Neural cell (in vitro differentiated cells): ENCODE data around the gene OR10H5. TPM values are rescaled to one million over a fixed set of nuclear protein-coding genes. Genes with fewer than 3 reads are reported as not detected.

Experiments
- H2AFZ ChIP-seq: fragments of 200-600, 300-800 bp; sonication (generic), shearing (Covaris generic); 2 replicates; pipeline ENCODE4 v1.6.0; 2014; ENCODE audit warnings: low read depth, mild to moderate bottlenecking, antibody characterized with exemption, low read length, moderate library complexity
- H3F3A ChIP-seq: fragments of 200-600 bp; shearing (Covaris generic); 2 replicates; pipeline ENCODE4 v1.6.1; 2016; ENCODE audit warnings: mild to moderate bottlenecking, moderate library complexity, mixed read lengths, antibody characterized with exemption, low read length; ENCODE audit not compliant: insufficient read depth, poor library complexity, severe bottlenecking
- H3K27ac ChIP-seq: fragments of 200-600, 300-800 bp; sonication (generic), shearing (Covaris generic); 2 replicates; pipeline ENCODE4 v1.5.1; 2014; ENCODE audit warnings: mild to moderate bottlenecking, low read length, moderate library complexity
- H3K27me3 ChIP-seq: fragments of 300-800, 200-600 bp; sonication (generic), shearing (Covaris generic); 2 replicates; pipeline ENCODE4 v1.6.0; 2014; ENCODE audit warnings: mild to moderate bottlenecking, low read depth, low read length, moderate library complexity; ENCODE audit not compliant: insufficient read depth
- H3K36me3 ChIP-seq: fragments of 300-800, 200-600 bp; sonication (generic), shearing (Covaris generic); 2 replicates; pipeline ENCODE4 v1.5.1; 2014; ENCODE audit warnings: mild to moderate bottlenecking, antibody characterized with exemption, low read length, moderate library complexity; ENCODE audit not compliant: insufficient read depth
- H3K4me2 ChIP-seq: fragments of 300-800, 200-600 bp; sonication (generic), shearing (Covaris generic); 2 replicates; pipeline ENCODE4 v1.6.0; 2014; ENCODE audit warnings: mild to moderate bottlenecking, low read length
- H3K4me3 ChIP-seq: fragments of 300-800, 200-600 bp; sonication (generic), shearing (Covaris generic); 2 replicates; pipeline ENCODE4 v1.5.1; 2014; ENCODE audit warnings: mild to moderate bottlenecking, low read length, moderate library complexity
- H3K79me2 ChIP-seq: fragments of 200-600 bp; shearing (Covaris generic); replicated peaks from 2 replicates; pipeline ENCODE4 v1.6.0; 2014; ENCODE audit warnings: mild to moderate bottlenecking, low read length, moderate library complexity; ENCODE audit not compliant: insufficient read depth
- H3K9ac ChIP-seq: fragments of 300-800, 200-600 bp; sonication (generic), shearing (Covaris generic); 2 replicates; pipeline ENCODE4 v1.6.1; 2016; ENCODE audit warnings: mild to moderate bottlenecking, low read length, mixed read lengths
- H3K9me2 ChIP-seq: fragments of 200-600 bp; shearing (Covaris generic); 2 replicates; pipeline ENCODE4 v1.6.1; 2016; ENCODE audit warnings: mild to moderate bottlenecking, low read length, mixed read lengths; ENCODE audit not compliant: insufficient read depth
- H3K9me3 ChIP-seq: fragments of 200-600, 300-800 bp; sonication (generic), shearing (Covaris generic); 2 replicates; pipeline ENCODE4 v1.6.1; 2016; ENCODE audit warnings: mild to moderate bottlenecking, mixed run types, low read length, moderate library complexity, mixed read lengths
- H4K20me1 ChIP-seq: fragments of 200-600 bp; shearing (Covaris generic); 2 replicates; pipeline ENCODE4 v1.6.1; 2016; ENCODE audit warnings: mild to moderate bottlenecking, mixed run types; ENCODE audit not compliant: insufficient read depth
- CTCF ChIP-seq: fragments of 450-650 bp; IDR thresholded peaks from 2 replicates; pipeline ENCODE4 v1.5.1; 2014; ENCODE audit warnings: antibody characterized with exemption, mild to moderate bottlenecking, moderate library complexity; ENCODE audit not compliant: poor library complexity, severe bottlenecking
- EP300 ChIP-seq: fragments of 450-650 bp; conservative IDR thresholded peaks from 2 replicates; pipeline ENCODE4 v1.6.1; 2014; ENCODE audit warnings: antibody characterized with exemption, mild to moderate bottlenecking, moderate library complexity; ENCODE audit not compliant: poor library complexity, severe bottlenecking
- EZH2 ChIP-seq: fragments of 200-600, 300-800 bp; shearing (Covaris generic), sonication (generic); IDR thresholded peaks from 2 replicates; pipeline ENCODE4 v1.6.1; 2014; ENCODE audit warnings: antibody characterized with exemption, low read length, borderline replicate concordance, mild to moderate bottlenecking; ENCODE audit not compliant: insufficient read depth, poor library complexity, severe bottlenecking
- MXI1 ChIP-seq: fragments of 450-650 bp; conservative IDR thresholded peaks from 2 replicates; pipeline ENCODE4 v1.6.1; 2014; ENCODE audit warnings: antibody characterized with exemption, mild to moderate bottlenecking; ENCODE audit not compliant: poor library complexity, severe bottlenecking
- POLR2AphosphoS5 ChIP-seq: IDR thresholded peaks from 2 replicates; pipeline ENCODE4 v1.6.1; 2012
- RAD21 ChIP-seq: fragments of 450-650 bp; conservative IDR thresholded peaks from 2 replicates; pipeline ENCODE4 v1.6.1; 2014; ENCODE audit warnings: antibody characterized with exemption, mild to moderate bottlenecking, moderate library complexity
- SMC3 ChIP-seq: fragments of 450-650 bp; conservative IDR thresholded peaks from 2 replicates; pipeline ENCODE4 v1.6.1; 2014; ENCODE audit warnings: antibody characterized with exemption, mild to moderate bottlenecking, moderate library complexity; ENCODE audit not compliant: poor library complexity
- TAF1 ChIP-seq: IDR thresholded peaks from 2 replicates; pipeline ENCODE4 v1.6.1; 2012; ENCODE audit warnings: low read depth
- polyA plus RNA-seq: library from polyadenylated mRNA; depleted of rRNA; stranded (reverse); fragments of >200 nt; gene quantifications from 2 replicates; pipeline ENCODE4 v1.2.3, GENCODE V29; 2014
- TF ChIP-seq, protein P1 (sequence below): IDR thresholded peaks from 2 replicates; pipeline ENCODE4 v1.6.1; 2012; ENCODE audit warnings: borderline replicate concordance

Gene OR10H5
- polyA plus RNA-seq, 1 donor from 2014 or later, result not detected

DNA sequence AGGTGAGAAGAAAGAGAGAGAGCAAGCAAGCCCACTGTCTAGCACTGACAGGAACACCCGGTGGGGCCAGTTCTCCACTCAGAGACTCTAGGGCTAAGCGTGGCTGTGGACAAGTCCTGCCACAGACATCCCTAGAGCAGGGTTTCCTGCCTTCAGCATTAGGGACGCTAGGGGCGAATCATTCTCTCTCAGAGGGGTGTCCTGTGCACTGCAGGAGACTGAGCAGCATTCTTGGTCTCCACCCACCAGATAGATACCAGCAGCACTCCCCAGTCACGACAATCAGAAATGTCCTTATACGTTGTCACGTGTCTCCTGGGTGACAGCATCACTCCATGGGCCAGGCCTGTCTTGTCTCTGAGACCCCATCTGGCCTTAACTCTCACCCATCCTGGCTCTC lies 26.5 kb downstream of the OR10H5 start:
- no peaks in the 10 kb centered on the region for H3F3A ChIP-seq
- no peak overlapping the region for H3K27ac ChIP-seq
- no peaks in the 10 kb centered on the region for H3K9me3 ChIP-seq
- H3K4me3 ChIP-seq, result no peak overlapping the region
- H3K9ac ChIP-seq, result no peak overlapping the region
- no peaks in the 10 kb centered on the region for H4K20me1 ChIP-seq
- no peak overlapping the region for H2AFZ ChIP-seq
- H3K36me3 ChIP-seq, result no peaks in the 10 kb centered on the region
- H3K27me3 ChIP-seq, result no peaks in the 10 kb centered on the region
- no peaks in the 10 kb centered on the region for H3K9me2 ChIP-seq
- no peaks in the 10 kb centered on the region for H3K79me2 ChIP-seq
- TF ChIP-seq, protein P1, sequence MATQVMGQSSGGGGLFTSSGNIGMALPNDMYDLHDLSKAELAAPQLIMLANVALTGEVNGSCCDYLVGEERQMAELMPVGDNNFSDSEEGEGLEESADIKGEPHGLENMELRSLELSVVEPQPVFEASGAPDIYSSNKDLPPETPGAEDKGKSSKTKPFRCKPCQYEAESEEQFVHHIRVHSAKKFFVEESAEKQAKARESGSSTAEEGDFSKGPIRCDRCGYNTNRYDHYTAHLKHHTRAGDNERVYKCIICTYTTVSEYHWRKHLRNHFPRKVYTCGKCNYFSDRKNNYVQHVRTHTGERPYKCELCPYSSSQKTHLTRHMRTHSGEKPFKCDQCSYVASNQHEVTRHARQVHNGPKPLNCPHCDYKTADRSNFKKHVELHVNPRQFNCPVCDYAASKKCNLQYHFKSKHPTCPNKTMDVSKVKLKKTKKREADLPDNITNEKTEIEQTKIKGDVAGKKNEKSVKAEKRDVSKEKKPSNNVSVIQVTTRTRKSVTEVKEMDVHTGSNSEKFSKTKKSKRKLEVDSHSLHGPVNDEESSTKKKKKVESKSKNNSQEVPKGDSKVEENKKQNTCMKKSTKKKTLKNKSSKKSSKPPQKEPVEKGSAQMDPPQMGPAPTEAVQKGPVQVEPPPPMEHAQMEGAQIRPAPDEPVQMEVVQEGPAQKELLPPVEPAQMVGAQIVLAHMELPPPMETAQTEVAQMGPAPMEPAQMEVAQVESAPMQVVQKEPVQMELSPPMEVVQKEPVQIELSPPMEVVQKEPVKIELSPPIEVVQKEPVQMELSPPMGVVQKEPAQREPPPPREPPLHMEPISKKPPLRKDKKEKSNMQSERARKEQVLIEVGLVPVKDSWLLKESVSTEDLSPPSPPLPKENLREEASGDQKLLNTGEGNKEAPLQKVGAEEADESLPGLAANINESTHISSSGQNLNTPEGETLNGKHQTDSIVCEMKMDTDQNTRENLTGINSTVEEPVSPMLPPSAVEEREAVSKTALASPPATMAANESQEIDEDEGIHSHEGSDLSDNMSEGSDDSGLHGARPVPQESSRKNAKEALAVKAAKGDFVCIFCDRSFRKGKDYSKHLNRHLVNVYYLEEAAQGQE, result no peak
- TF ChIP-seq EZH2 (no peak), EP300 (no peak), RAD21 (no peak), TAF1 (no peak), MXI1 (no peak), CTCF (no peak), SMC3 (no peak), POLR2AphosphoS5 (no peak)
- no peak overlapping the region for H3K4me2 ChIP-seq

- TF ChIP-seq RAD21, result no peak
- TF ChIP-seq, protein P1, result no peak
- TF ChIP-seq SMC3, result no peak
- TF ChIP-seq MXI1, result no peak
- TF ChIP-seq EP300, result no peak
- no peak for TF ChIP-seq TAF1
- no peak for TF ChIP-seq POLR2AphosphoS5
- TF ChIP-seq CTCF, result no peak
- no peak within 1 kb of the TSS for H3K4me2 ChIP-seq
- no peaks in the 10 kb centered on the region for H3F3A ChIP-seq
- no peak within 1 kb of the TSS for H3K27ac ChIP-seq
- no peaks in the 10 kb centered on the region for H3K9me2 ChIP-seq
- no peaks in the 10 kb centered on the region for H4K20me1 ChIP-seq
- H3K36me3 ChIP-seq, result no peaks in the 10 kb centered on the region
- H3K9ac ChIP-seq, result no peak within 1 kb of the TSS
- no peaks in the 10 kb centered on the region for H3K27me3 ChIP-seq
- H2AFZ ChIP-seq, result no peak within 1 kb of the TSS
- H3K9me3 ChIP-seq, result no peaks in the 10 kb centered on the region
- no peaks in the 10 kb centered on the region for H3K79me2 ChIP-seq
- H3K4me3 ChIP-seq, result no peak within 1 kb of the TSS
Measured at GRCh38 chr19:15815306-15815705, 27.8 kb downstream of the OR10H5 start, which contains the start of gene OR10H1. Gene OR10H1 (minus strand): TSS chr19:15815664. CDS start chr19:15808037, 7,627 bp downstream.
